HCT116 (cell line): Measurements from ENCODE around the gene RAB25. TPM values are rescaled to one million over a fixed set of nuclear protein-coding genes. Genes with fewer than 3 reads are reported as not detected.
A peak's percentile ranks its signal among the peaks of the same experiment; 100 is the strongest.

Experiments
- ATAC-seq: fragments of 200-7000 bp; cut with Tn5 transposase; 2 replicates; pipeline ENCODE4 v1.9.1; 2020; ENCODE audit warnings: mild to moderate bottlenecking, moderate library complexity
- BruUV-seq: library from RNA; stranded (reverse); fragments of 400-500 nt; replicated peaks from 2 replicates; lab custom pipeline; 2021; lab: Mats Ljungman, UMichigan
- CTCF ChIA-PET: fragments of 300-600 bp; sonication (Branson Sonifier 250); formaldehyde crosslinking; loops from one replicate; lab custom pipeline; 2021; ENCODE audit warnings: antibody characterized with exemption; lab: Charles Lee
- POLR2A ChIA-PET: fragments of 300-600, 350-600 bp; sonication (Branson Sonifier 250); formaldehyde crosslinking; loops from one replicate; lab custom pipeline; 2021; ENCODE audit warnings: antibody characterized with exemption; lab: Charles Lee
- RAD21 ChIA-PET, 2 experiments: fragments of 300-600 bp; sonication (Branson Sonifier 250); formaldehyde crosslinking; loops; one replicate each; lab custom pipeline; 2023; ENCODE audit warnings: low total read pairs in 2 of 2; ENCODE audit not compliant: uncharacterized antibody in 2 of 2, unreplicated experiment in 2 of 2, low non-redundant PET in 1 of 2; lab: Charles Lee
- DNase-seq: peaks from one replicate; pipeline ENCODE4 v3.0.0-alpha.2; 2010; ENCODE audit warnings: low read depth, low spot score
- H2AFZ ChIP-seq: fragments of 200-600 bp; shearing (Covaris generic), sonication (generic); 2 replicates; pipeline ENCODE4 v1.6.1; 2017; ENCODE audit warnings: low read depth, mixed run types, mixed read lengths, antibody characterized with exemption, low read length; ENCODE audit not compliant: poor library complexity, severe bottlenecking
- H3K27ac ChIP-seq: 2 replicates; pipeline ENCODE4 v1.5.1; 2012; ENCODE audit warnings: low read depth, low read length
- H3K27me3 ChIP-seq: fragments of 200-600 bp; sonication (generic); 2 replicates; pipeline ENCODE4 v1.6.1; 2016; ENCODE audit warnings: mixed run types, low read length, mixed read lengths; ENCODE audit not compliant: insufficient read depth
- H3K36me3 ChIP-seq, 2 experiments: fragments of 200-500 bp in 1 of 2; fragments of 200-600 bp in 1 of 2; sonication (Bioruptor generic) in 1 of 2; sonication (generic) in 1 of 2; 2 replicates each; pipeline versions ENCODE4 v1.5.1 to v1.6.1; 2014 to 2016; ENCODE audit warnings: low read length in 2 of 2, inconsistent platforms in 1 of 2, mixed read lengths in 1 of 2, mixed run types in 1 of 2; ENCODE audit not compliant: insufficient read depth in 2 of 2, control insufficient read depth in 1 of 2
- H3K4me1 ChIP-seq, 2 experiments: fragments of 200-600 bp in 1 of 2; sonication (generic) in 1 of 2; 2 replicates each; pipeline versions ENCODE4 v1.5.1 to v1.6.1; 2012 to 2017; ENCODE audit warnings: low read length in 2 of 2, inconsistent platforms in 1 of 2, mild to moderate bottlenecking in 1 of 2, mixed read lengths in 1 of 2, mixed run types in 1 of 2, moderate library complexity in 1 of 2; ENCODE audit not compliant: insufficient read depth in 2 of 2, control insufficient read depth in 1 of 2
- H3K4me2 ChIP-seq: fragments of 200-600 bp; sonication (generic); 2 replicates; pipeline ENCODE4 v1.6.1; 2017; ENCODE audit warnings: mixed run types, low read length, mixed read lengths
- H3K4me3 ChIP-seq, 2 experiments: fragments of 200-600 bp in 1 of 2; sonication (generic) in 1 of 2; replicated peaks in 1 of 2; 2 replicates each; pipeline ENCODE4 v1.5.1; 2011 to 2016; ENCODE audit warnings: low read length in 2 of 2, control low read depth in 1 of 2, low read depth in 1 of 2, mild to moderate bottlenecking in 1 of 2, mixed read lengths in 1 of 2, mixed run types in 1 of 2
- H3K79me2 ChIP-seq: fragments of 200-600 bp; sonication (generic); 2 replicates; pipeline ENCODE4 v1.6.1; 2017; ENCODE audit warnings: mild to moderate bottlenecking, mixed run types, low read length, moderate library complexity, mixed read lengths; ENCODE audit not compliant: insufficient read depth
- H3K9ac ChIP-seq: fragments of 200-600 bp; sonication (generic); 2 replicates; pipeline ENCODE4 v1.6.1; 2016; ENCODE audit warnings: low read length, mixed read lengths
- H3K9me2 ChIP-seq: fragments of 200-600 bp; sonication (generic), shearing (Covaris generic); 2 replicates; pipeline ENCODE4 v1.6.1; 2017; ENCODE audit warnings: mixed run types, mild to moderate bottlenecking, moderate library complexity; ENCODE audit not compliant: insufficient read depth
- H3K9me3 ChIP-seq, 2 experiments: fragments of 200-500 bp in 1 of 2; fragments of 200-600 bp in 1 of 2; sonication (Bioruptor generic) in 1 of 2; sonication (generic) in 1 of 2; 2 replicates each; pipeline ENCODE4 v1.6.1; 2014 to 2017; ENCODE audit warnings: low read length in 2 of 2, mixed read lengths in 2 of 2, inconsistent platforms in 1 of 2, low read depth in 1 of 2, mild to moderate bottlenecking in 1 of 2, mixed run types in 1 of 2, moderate library complexity in 1 of 2; ENCODE audit not compliant: control insufficient read depth in 1 of 2, insufficient read depth in 1 of 2
- H4K20me1 ChIP-seq: fragments of 200-600 bp; sonication (generic), shearing (Covaris generic); 2 replicates; pipeline ENCODE4 v1.6.1; 2017; ENCODE audit warnings: mixed run types, mild to moderate bottlenecking, moderate library complexity; ENCODE audit not compliant: insufficient read depth
- ATF3 ChIP-seq: IDR thresholded peaks from 2 replicates; pipeline ENCODE4 v1.6.1; 2012
- CEBPB ChIP-seq: IDR thresholded peaks from 2 replicates; pipeline ENCODE4 v1.6.1; 2012; ENCODE audit warnings: low read depth
- ELF1 ChIP-seq: IDR thresholded peaks from 2 replicates; pipeline ENCODE4 v1.6.1; 2012; ENCODE audit warnings: low read depth, borderline replicate concordance
- EZH2 ChIP-seq: fragments of 200-600 bp; sonication (generic); IDR thresholded peaks from 2 replicates; pipeline ENCODE4 v1.6.1; 2017; ENCODE audit warnings: antibody characterized with exemption, mixed run types
- EZH2phosphoT487 ChIP-seq: fragments of 200-600 bp; IDR thresholded peaks from 2 replicates; pipeline ENCODE4 v1.6.1; 2018; ENCODE audit warnings: antibody characterized with exemption, borderline replicate concordance
- FOSL1 ChIP-seq: IDR thresholded peaks from 2 replicates; pipeline ENCODE4 v1.6.1; 2012; ENCODE audit warnings: low read depth
- MAX ChIP-seq: IDR thresholded peaks from 2 replicates; pipeline ENCODE4 v1.6.1; 2012
- POLR2A ChIP-seq: IDR thresholded peaks from 2 replicates; pipeline ENCODE4 v1.7.0; 2011; ENCODE audit warnings: borderline replicate concordance; ENCODE audit not compliant: insufficient read depth, insufficient read length; ENCODE audit errors: extremely low read depth
- POLR2AphosphoS5 ChIP-seq: IDR thresholded peaks from 2 replicates; pipeline ENCODE4 v1.6.1; 2011; ENCODE audit warnings: mild to moderate bottlenecking, low read depth, low read length, moderate library complexity
- RAD21 ChIP-seq: IDR thresholded peaks from 2 replicates; pipeline ENCODE4 v1.6.1; 2012; ENCODE audit warnings: low read depth, mild to moderate bottlenecking
- SP1 ChIP-seq: IDR thresholded peaks from 2 replicates; pipeline ENCODE4 v1.6.1; 2012; ENCODE audit warnings: low read depth
- TCF7L2 ChIP-seq: IDR thresholded peaks from 2 replicates; pipeline ENCODE4 v1.7.0; 2011; ENCODE audit warnings: borderline replicate concordance, inconsistent platforms; ENCODE audit not compliant: insufficient read depth, insufficient read length; ENCODE audit errors: extremely low read depth
- YY1 ChIP-seq: IDR thresholded peaks from 2 replicates; pipeline ENCODE4 v1.6.1; 2011; ENCODE audit warnings: low read length, low read depth, moderate library complexity, mild to moderate bottlenecking; ENCODE audit not compliant: insufficient replicate concordance; ENCODE audit errors: extremely low read depth
- ZBTB33 ChIP-seq: IDR thresholded peaks from 2 replicates; pipeline ENCODE4 v1.6.1; 2011; ENCODE audit warnings: mild to moderate bottlenecking, low read length, moderate library complexity; ENCODE audit not compliant: insufficient replicate concordance; ENCODE audit errors: extremely low read depth
- ZNF274 ChIP-seq: fragments of 200-500 bp; sonication (Bioruptor generic); IDR thresholded peaks from 2 replicates; pipeline ENCODE4 v1.6.1; 2014; ENCODE audit warnings: mild to moderate bottlenecking, low read depth, low read length, inconsistent platforms
- intact Hi-C: fragments of 100-400 bp; cut with micrococcal nuclease; formaldehyde crosslinking; loops from 2 replicates; pipeline ENCODE4 v1.10.0; 2022
- total RNA-seq: library from RNA; stranded (reverse); gene quantifications from one replicate; pipeline ENCODE4 v1.2.1, GENCODE V29; 2021; ENCODE audit not compliant: unreplicated experiment

RAB25 gene
- total RNA-seq, 1 experiment from 2014 or later: 142 TPM

GRCh38 chr1:156112276-156113137 is 51.5 kb downstream of the RAB25 start:
- POLR2A ChIA-PET: interaction anchor here (1.0 to 5.3 kb wide), 4 partner anchors 9 to 18 kb away, joined by 3 to 50 read pairs (median 18); no protein-coding TSS in a partner anchor
- intact Hi-C loops: no loop called here
- ATAC-seq: no peak
- BruUV-seq: no TSS peak
- Histone ChIP-seq H3K4me2 (peak overlapping the region; percentile 47), H3K9me3 (no peaks in the 10 kb centered on the region), H3K27ac (peak overlapping the region; percentile 41), H3K9ac (peak overlapping the region; percentile 42)
- TF ChIP-seq ZBTB33 (no peak), POLR2A (no peak), ATF3 (no peak), RAD21 (no peak), POLR2AphosphoS5 (no peak), EZH2phosphoT487 (no peak), CEBPB (no peak), TCF7L2 (no peak), ZNF274 (no peak), FOSL1 (no peak), ELF1 (no peak), MAX (no peak), EZH2 (no peak), SP1 (no peak), YY1 (no peak)
- TF ChIP-seq, all 23 proteins: peak for 0
- H2AFZ ChIP-seq: no peak overlapping the region
- no peaks in the 10 kb centered on the region for H3K9me2 ChIP-seq
- CTCF ChIA-PET: interaction anchor here (0.9 to 5.5 kb wide), 8 partner anchors 9 to 112 kb away, joined by 3 to 22 read pairs (median 6); no protein-coding TSS in a partner anchor
- H4K20me1 ChIP-seq: no peaks in the 10 kb centered on the region; the same call in 1 of the 2 replicates
- H3K79me2 ChIP-seq: peaks cover 30% of the 10 kb centered on the region
- RAD21 ChIA-PET: no interaction called here
- H3K4me1 ChIP-seq: peaks cover 51 to 77% of the 10 kb centered on the region in 2 experiments
- H3K27me3 ChIP-seq: no peaks in the 10 kb centered on the region
- no peak overlapping the region for H3K4me3 ChIP-seq
- no peak for DNase-seq
- H3K36me3 ChIP-seq: no peaks in the 10 kb centered on the region
